ENCODE results near the gene MRAS. TPM values are rescaled to one million over a fixed set of nuclear protein-coding genes. Genes with fewer than 3 reads are reported as not detected.

MRAS gene
- polyA plus RNA-seq, 1 donor (not counting 4 experiments of a cell fraction or from before 2014, with no cell fraction given), result 7.7 TPM

DNA sequence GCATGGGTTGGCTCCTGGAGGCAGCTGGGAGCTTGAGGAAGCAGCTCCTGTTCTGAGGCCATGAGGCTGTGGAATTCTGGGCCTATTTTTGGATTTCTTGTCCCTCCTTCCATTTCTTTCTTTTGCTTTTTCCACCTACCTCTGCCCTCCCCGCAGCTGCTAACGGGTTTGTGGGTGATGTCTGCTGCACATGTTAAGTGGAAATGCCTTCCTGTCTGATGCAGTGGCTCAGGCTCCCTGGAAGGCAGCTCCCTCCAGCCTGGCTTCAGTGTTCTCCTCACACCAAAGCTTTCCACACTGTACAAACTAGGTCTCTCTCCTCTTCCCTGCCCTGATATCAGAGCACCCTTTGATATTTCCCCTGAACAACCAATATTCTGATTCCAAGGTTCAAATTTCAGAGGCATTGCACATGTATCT is 52.3 kb downstream of the MRAS start:
- no peaks in the 10 kb centered on the region for H3K36me3 ChIP-seq (ENCODE audit: control insufficient read depth in 2 of 2, extremely low read depth in 1 of 2, insufficient read depth in 2 of 2, low read length in 2 of 2)

DNA sequence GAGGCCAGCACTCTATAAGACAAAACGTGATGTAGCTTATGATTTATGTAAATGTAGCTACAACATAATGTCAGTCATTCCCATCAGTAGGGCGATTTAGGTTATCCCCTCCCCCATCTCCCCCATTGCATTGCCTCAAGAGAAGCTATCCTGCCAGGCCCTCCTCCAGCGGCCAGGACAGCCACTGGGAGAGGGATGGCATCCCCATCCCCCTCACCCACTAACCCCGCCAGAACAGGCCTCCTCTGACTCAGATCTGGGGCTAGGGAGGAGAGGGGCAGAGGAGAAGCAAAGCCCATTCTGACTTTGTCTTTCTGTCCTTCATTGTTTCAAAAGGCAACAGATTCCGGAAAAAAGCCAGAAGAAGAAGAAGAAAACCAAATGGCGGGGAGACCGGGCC is 53.5 kb downstream of the MRAS start:
- no peaks in the 10 kb centered on the region for H3K79me2 ChIP-seq (ENCODE audit: control insufficient read depth, insufficient read depth, low read length)
- H3K27ac ChIP-seq (ENCODE audit: control insufficient read depth, insufficient read depth, low read length), result no peak overlapping the region
- dilution Hi-C loops (cut with MboI; ENCODE audit: extremely low pct_ligation_motif_present, low sequenced_read_pairs), result no loop called here
- no peaks in the 10 kb centered on the region for H3K36me3 ChIP-seq (ENCODE audit: control insufficient read depth in 2 of 2, extremely low read depth in 1 of 2, insufficient read depth in 2 of 2, low read length in 2 of 2)
- H3K9ac ChIP-seq (ENCODE audit: control insufficient read depth, extremely low read depth, insufficient read depth, low read length), result no peak overlapping the region
- FAIRE-seq, result no peak
- no peaks in the 10 kb centered on the region for H4K20me1 ChIP-seq (ENCODE audit: control insufficient read depth, extremely low read depth, insufficient read depth, low read length)
- no peak for TF ChIP-seq EZH2 (IDR thresholded peaks at IDR 0.05; ENCODE audit: low read length)
- TF ChIP-seq, protein P1, sequence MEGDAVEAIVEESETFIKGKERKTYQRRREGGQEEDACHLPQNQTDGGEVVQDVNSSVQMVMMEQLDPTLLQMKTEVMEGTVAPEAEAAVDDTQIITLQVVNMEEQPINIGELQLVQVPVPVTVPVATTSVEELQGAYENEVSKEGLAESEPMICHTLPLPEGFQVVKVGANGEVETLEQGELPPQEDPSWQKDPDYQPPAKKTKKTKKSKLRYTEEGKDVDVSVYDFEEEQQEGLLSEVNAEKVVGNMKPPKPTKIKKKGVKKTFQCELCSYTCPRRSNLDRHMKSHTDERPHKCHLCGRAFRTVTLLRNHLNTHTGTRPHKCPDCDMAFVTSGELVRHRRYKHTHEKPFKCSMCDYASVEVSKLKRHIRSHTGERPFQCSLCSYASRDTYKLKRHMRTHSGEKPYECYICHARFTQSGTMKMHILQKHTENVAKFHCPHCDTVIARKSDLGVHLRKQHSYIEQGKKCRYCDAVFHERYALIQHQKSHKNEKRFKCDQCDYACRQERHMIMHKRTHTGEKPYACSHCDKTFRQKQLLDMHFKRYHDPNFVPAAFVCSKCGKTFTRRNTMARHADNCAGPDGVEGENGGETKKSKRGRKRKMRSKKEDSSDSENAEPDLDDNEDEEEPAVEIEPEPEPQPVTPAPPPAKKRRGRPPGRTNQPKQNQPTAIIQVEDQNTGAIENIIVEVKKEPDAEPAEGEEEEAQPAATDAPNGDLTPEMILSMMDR (optimal IDR thresholded peaks at IDR 0.05 in 1 of 3, IDR thresholded peaks at IDR 0.05 in 1 of 3, conservative IDR thresholded peaks at IDR 0.05 in 1 of 3; ENCODE audit: extremely low read depth in 1 of 3, insufficient read depth in 2 of 3, low read length in 3 of 3), result no peak
- H3K9me1 ChIP-seq (ENCODE audit: control insufficient read depth, extremely low read depth, insufficient read depth, low read length), result no peaks in the 10 kb centered on the region
- no peak for DNase-seq (ENCODE audit: low read depth, low spot score)
- no peak overlapping the region for H3K4me3 ChIP-seq (ENCODE audit: control insufficient read depth in 2 of 3, extremely low read depth in 1 of 3, insufficient read depth in 2 of 3, low read depth in 1 of 3, low read length in 3 of 3)
- H3K4me2 ChIP-seq (ENCODE audit: control insufficient read depth, extremely low read depth, insufficient read depth, low read depth, low read length), result no peak overlapping the region
- no peaks in the 10 kb centered on the region for H3K9me3 ChIP-seq (ENCODE audit: control insufficient read depth, low read depth, low read length)
- H2AFZ ChIP-seq (ENCODE audit: control insufficient read depth, low read length), result no peak overlapping the region
- no peaks in the 10 kb centered on the region for H3K4me1 ChIP-seq (ENCODE audit: control insufficient read depth, extremely low read depth, insufficient read depth, low read length)
- H3K27me3 ChIP-seq (ENCODE audit: control insufficient read depth, extremely low read depth, insufficient read depth, low read length), result peaks cover 3% of the 10 kb centered on the region

More for the DNA sequence above, 52.3 kb downstream of the MRAS start:
- H3K27me3 ChIP-seq (ENCODE audit: control insufficient read depth, extremely low read depth, insufficient read depth, low read length), result no peaks in the 10 kb centered on the region
- H3K9me1 ChIP-seq (ENCODE audit: control insufficient read depth, extremely low read depth, insufficient read depth, low read length), result no peaks in the 10 kb centered on the region
- no peak overlapping the region for H3K9ac ChIP-seq (ENCODE audit: control insufficient read depth, extremely low read depth, insufficient read depth, low read length)
- H3K79me2 ChIP-seq (ENCODE audit: control insufficient read depth, insufficient read depth, low read length), result no peaks in the 10 kb centered on the region
- DNase-seq (ENCODE audit: low read depth, low spot score), result no peak
- no peaks in the 10 kb centered on the region for H4K20me1 ChIP-seq (ENCODE audit: control insufficient read depth, extremely low read depth, insufficient read depth, low read length)
- no peaks in the 10 kb centered on the region for H3K9me3 ChIP-seq (ENCODE audit: control insufficient read depth, low read depth, low read length)
- no peak for TF ChIP-seq EZH2 (IDR thresholded peaks at IDR 0.05; ENCODE audit: low read length)
- TF ChIP-seq, protein P1 (optimal IDR thresholded peaks at IDR 0.05 in 1 of 3, IDR thresholded peaks at IDR 0.05 in 1 of 3, conservative IDR thresholded peaks at IDR 0.05 in 1 of 3; ENCODE audit: extremely low read depth in 1 of 3, insufficient read depth in 2 of 3, low read length in 3 of 3), result no peak
- no peaks in the 10 kb centered on the region for H3K4me1 ChIP-seq (ENCODE audit: control insufficient read depth, extremely low read depth, insufficient read depth, low read length)
- dilution Hi-C loops (cut with MboI; ENCODE audit: extremely low pct_ligation_motif_present, low sequenced_read_pairs), result no loop called here
- no peak overlapping the region for H3K27ac ChIP-seq (ENCODE audit: control insufficient read depth, insufficient read depth, low read length)
- H3K4me2 ChIP-seq (ENCODE audit: control insufficient read depth, extremely low read depth, insufficient read depth, low read depth, low read length), result no peak overlapping the region
- H2AFZ ChIP-seq (ENCODE audit: control insufficient read depth, low read length), result no peak overlapping the region
- no peak overlapping the region for H3K4me3 ChIP-seq (ENCODE audit: control insufficient read depth in 2 of 3, extremely low read depth in 1 of 3, insufficient read depth in 2 of 3, low read depth in 1 of 3, low read length in 3 of 3)
- FAIRE-seq, result no peak
